HG02759 (cell line): ENCODE measurements around the gene CD93.

Source experiments
- ATAC-seq: cut with Tn5 transposase; IDR thresholded peaks from one replicate; pipeline ENCODE4 v1.9.1; 2021; ENCODE audit warnings: mild to moderate bottlenecking, moderate library complexity; ENCODE audit not compliant: unreplicated experiment

The CD93 gene

DNA sequence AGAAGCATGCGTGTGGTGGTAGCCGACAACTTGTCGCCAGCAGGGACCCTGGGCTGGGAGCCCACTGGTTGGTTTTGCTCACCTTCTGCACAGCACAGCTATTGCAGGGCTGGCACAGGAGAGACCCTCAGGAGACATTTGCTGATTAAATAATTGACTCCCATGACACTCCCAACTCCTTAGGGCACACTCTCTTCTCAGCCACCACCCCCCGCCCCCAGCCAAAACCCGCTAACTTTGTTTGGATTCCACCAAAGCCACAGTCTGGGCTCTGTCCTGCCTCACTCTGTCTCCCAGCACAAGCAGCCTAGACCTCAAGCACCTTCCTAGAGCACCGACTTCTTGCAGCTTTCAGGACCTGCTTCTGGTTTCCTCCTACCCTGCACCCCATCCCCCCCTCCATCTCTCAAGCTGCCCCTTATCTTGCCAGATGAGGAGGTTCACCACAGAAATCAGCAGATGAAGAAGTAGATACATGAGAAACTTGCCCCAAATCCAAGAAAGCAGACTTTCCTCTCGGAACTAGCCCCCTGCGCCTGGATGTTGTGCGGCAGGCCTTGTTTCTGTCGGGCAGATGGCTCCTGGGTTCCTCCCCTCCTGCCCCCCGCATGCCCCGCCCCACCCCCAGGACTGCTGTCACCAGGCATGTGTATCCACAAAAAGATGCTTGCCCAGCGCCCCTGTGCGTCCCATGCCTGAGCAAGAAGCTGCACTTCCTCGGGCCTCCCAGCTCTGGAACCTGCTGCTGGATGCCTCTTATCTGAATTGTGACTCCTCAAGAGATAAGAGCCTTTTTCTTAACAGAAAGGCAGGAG is 35.0 kb upstream of the CD93 start:
- ATAC-seq, result no peak

DNA sequence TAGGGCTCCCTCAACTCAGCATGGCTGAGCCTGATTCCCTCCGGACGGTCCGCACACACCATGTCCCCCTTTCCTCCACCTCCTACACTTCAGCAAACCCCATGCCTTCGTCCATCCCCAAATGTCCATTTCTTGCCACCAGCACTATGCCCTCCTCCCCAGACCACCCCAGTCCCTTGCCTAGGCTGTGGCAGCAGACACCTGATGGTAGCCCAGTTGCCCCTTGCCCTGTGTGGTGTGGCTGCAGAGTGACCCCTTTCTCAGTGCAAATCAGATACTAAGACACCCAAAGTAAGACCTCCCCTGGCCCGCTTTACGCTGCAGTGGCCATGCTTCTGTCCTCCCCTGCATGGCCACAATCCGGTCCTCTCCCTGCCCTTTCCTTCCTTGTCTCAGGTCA is 34.1 kb upstream of the CD93 start:
- no peak for ATAC-seq

DNA sequence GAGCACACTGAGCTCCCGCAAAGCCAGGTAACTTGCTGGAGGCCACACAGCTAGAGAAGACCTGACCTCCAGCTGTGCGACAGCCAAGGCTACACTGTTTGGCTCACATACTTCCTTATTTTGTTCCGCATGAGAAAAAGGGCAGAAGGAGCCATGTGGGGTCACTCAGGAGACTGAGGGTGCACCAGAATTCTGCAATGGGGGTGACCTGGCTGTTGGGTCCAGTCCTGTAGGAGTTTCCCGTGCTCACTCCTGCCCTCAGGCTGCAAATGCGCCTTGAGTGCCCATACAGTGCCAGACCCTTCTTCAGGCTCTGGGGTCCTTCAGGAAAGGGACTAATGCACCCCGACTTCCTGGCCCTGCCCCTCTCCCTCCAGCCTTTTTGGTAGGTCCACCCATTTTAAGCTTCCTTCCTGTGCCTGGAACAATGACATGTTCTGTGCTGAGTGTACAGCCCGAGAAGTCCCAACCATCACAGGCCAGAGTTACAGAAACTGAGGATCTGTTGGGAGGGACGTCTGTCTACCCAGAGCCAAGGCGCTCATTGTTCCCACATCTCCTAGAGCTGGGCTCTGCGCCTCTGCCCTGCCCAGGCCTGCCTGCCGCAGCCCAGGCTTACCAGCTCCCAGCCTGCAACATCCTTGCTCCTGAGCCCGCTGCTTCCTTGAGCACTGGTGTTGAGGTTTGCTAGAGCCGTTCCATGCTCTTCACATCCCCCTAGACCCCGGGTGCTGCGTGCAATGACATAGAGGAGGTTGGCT is 33.5 kb upstream of the CD93 start:
- no peak for ATAC-seq

DNA sequence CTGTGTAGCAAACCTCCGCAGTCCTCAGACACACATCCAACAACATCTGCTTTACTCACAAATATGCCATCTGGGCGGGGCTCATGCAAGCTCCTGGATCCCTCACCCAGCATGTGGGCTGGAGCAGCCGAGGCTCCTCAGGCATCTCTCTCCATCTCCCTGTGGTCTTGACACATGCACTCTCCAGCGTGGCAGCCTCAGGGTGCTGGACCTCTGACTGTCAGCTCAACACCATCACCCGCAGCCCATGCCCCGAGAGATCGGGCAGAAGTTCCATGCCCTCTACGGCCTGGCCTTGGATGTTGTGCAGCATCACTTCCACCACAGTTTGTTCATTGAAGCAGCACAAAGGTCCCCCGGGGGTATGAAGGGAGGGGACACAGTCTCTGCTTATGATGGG is 32.6 kb upstream of the CD93 start:
- ATAC-seq, result no peak

DNA sequence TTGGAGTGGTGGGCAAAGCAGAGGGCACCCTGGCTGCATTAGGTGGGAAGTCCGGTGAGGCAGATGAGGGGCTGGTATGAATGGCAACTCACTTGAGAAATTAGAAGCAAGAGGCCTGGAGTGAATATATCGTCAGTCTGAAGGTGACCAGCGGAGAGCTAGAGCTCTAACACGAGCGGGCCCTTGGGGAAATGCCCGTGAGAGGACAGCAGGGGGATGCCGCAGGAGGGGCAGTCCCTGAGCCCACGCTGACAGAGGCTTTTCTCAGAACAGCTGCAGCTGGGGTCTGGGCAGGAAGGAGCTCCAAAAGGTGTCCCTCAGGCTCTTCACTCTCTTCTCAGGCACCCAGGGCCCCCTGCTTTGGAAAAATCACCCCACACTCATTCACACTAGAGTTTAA is 32.0 kb upstream of the CD93 start:
- no peak for ATAC-seq

DNA sequence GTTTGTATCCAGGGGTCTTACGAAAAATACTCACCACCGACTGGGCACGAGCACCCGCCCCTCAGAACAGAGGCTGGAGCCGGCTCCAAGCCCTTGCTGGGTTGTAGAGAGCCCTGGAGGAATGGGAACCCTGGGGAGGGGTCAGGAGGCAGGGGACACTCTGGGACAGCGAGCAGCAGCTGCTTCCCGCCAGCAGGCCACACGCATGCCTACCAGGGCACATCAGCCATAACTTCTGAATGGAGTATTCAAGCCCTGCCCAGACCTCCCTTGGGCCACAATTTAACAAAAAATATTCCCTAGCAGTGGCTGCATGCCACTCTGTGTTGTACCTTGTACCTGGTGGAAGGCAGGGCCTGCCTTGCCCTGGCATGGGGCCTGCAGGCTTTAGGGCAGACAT is 31.6 kb upstream of the CD93 start:
- ATAC-seq, result no peak

DNA sequence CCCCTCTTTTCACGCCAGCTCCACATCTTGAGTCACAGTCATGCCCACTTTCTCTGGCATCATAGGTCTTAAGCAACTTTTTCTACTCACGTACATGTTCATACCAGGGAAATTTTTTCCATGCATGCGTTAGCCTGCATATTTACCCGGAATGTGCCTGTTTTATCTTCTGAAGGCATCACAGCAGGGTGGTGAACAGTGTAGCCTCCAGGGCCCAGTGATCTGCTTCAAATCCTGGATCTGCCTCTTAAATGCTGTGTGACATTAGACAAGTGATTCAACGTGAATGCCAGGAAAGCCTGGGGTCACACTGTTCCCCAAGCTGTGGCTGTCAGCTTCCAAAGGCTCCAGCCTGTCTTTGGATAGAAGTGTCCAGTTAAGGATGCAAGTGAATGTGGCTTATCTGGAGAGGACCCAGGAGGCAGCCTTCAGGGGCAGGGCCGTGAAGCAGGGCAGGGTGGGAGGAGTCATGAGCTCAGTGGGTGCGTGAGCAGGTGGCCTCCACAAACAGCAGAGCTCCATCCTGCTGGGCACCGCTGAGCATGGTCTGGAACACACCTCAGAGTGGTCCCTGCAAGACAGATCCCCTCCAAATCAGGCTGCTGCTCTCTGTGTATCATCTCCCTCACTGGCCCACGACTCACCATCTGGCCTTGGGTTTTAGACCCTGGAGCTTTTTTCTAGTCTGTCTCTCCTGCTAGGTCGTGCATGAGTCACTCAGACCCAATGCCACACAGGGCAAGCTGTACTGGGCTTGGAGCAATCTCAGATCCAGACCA is 30.4 kb upstream of the CD93 start:
- no peak for ATAC-seq

DNA sequence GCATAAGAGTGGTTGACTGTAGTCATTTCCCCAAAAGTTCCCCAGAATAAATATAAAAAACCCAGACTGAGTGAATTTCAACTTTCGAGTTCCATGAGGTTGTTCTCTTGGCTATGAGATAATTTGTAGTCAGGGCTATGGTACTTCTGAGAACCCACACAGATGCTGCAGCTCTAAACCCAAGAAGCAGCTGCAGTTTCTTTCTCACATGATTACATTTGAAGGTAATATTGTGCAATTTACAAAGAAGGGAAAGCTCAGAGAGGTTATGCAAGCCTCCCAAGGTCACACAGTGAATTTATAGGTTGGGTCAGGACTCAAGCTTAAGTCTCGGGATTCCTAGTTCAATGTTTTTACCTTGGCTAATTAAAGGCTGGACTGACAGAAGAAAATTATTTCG is 29.7 kb upstream of the CD93 start:
- no peak for ATAC-seq

DNA sequence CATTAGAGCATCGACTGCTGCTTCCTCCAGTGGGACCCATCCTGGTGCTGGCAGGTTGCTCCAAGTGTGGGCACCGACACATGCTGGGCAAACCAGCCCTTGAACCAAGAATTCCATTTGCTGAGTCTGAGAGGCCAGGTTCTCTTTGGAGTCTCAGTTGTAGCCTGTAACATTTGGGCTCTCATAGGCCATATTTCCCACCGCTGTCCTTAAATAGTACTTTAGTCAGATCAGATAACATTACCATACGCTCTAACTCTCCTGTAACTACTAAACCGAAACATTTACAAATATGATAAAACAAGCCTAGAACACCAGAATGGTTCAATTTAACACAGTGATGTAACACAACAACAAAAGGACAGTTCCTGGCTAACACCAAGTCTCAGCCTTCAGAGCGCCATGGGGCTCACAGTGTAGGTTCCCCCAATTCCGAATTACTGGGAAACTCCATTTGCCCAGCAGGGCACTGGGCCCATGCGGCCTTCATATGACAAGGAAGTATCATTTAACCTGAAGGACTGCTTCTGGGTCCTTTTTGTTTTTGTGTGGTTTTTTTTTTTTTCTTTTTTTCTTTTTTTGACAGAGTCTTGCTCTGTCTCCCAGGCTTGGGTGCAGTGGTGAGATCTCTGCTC is 28.4 kb upstream of the CD93 start:
- no peak for ATAC-seq

DNA sequence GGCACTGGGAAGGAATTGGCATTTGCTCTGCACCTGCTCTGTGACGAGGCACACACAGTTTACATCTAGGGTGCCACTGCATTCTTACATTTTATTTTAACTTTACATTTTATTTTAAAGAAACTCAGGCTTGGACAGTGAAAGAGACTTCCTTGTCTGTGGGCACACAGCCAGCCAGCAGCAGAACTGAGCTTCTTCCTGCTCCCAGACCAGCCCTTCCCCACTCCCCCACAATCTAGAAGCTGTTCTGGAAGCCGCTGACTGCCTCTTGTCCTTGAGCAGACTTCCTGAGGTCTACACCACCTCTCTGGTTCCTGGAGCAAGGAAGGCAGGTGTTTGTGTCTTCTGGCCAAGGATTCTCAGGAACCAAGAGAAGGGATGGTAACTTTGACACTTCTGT is 27.9 kb upstream of the CD93 start:
- ATAC-seq, result no peak

DNA sequence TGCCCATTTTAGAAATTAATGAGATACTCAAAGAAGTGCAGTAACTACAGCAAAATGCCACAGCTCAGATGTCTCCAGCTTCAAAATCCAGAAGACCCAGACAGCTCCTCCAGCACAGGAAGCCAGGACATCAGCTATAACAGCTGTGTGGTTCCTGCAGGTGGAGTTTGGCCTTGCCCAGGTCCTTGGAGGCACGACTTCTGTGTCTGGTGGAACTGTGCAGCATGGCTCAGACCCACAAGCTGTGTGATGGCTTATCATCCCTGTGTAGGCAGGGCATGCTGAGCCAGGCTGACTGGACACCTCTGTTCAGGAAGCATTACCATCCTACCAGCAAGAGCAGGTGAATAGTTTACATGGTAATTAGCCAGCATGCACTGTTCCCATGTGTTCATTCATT is 26.5 kb upstream of the CD93 start:
- no peak for ATAC-seq

DNA sequence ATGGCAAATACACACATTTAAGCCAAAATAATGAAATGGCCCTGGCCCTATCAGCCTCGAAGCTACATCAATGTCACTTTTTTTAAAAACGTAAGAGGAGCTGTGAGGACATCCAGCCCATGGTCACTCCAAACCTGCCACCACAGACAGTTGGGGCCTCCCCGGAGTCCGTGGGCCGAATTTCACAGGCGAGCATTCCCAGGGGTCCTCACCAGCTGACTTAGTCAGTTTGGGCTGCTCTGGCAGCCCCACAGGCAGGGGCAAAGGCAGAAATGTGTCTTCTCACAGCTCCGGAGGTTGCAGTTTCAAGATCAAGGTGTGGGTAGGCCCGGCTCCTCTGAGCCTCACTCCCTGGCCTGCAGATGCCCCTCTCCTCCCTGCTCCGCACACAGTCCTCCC is 25.8 kb upstream of the CD93 start:
- ATAC-seq, result no peak

DNA sequence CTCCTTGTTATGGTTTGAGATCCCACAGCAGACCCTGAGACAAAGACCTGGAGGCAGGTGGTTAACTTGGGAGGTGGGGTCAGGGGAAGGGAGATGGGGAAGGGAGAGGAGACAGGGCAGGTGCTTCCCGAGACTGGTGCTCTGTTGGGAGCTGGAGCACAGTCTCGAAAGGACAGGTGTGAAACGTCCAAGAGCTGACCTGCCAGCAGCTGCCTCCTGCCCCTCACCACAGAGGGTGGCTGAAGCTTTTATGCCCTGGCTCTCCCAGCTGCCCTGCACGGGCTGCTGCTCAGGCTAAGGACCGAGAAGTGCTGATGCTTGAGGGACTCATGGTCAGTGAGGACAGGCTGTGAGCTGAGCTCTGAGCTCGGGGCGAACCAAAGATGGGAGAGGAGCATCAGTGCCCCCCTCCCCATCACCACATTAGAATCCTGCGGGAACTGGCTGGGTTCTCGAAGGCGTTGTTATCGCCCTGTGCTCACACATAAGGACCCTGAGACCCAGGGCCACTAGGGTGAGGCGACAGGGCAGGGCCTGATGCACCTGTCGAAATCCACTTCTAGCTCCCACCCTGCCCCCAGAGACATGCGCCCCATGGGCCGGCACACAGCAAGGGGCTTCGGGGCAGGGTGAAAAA is 25.3 kb upstream of the CD93 start:
- ATAC-seq, result no peak

DNA sequence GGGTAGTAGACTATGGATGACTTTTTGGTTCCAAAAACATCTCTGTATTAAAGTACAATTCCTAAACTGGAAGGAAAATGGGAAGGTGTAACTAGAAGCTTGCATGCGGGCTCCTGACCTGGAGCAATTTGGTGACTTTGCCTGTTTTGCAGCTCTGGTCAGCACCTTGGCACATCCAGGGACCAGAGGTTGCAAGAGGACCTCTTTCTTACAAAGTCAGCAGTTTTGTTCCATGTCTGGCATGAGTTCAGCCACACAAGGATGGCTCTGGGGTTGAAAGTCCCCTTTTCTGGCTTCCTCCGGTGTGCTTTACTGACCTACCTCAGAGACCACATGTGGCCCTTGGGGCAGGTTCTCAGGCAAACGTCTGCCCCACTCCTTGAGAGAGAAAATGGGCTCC is 22.7 kb upstream of the CD93 start:
- ATAC-seq, result no peak

DNA sequence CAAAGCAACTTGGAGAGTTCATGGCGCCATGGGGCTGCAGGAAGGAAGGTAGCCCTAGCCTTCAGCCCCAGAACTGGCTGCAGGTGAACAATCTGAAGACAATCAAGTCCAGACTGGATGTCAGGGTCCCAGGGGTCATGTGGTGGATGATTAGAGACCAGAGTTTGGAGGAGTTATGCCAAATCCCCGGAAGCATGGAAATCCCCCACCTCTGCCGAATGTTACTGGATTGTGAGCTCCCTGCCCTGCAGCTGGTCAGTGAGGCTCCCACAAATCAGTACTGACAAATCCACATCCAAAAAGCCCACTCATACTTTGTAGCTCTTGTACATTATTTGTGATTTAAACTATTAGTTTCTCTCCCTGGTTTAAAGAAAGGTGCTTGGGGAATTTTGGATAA is 21.3 kb upstream of the CD93 start:
- no peak for ATAC-seq

DNA sequence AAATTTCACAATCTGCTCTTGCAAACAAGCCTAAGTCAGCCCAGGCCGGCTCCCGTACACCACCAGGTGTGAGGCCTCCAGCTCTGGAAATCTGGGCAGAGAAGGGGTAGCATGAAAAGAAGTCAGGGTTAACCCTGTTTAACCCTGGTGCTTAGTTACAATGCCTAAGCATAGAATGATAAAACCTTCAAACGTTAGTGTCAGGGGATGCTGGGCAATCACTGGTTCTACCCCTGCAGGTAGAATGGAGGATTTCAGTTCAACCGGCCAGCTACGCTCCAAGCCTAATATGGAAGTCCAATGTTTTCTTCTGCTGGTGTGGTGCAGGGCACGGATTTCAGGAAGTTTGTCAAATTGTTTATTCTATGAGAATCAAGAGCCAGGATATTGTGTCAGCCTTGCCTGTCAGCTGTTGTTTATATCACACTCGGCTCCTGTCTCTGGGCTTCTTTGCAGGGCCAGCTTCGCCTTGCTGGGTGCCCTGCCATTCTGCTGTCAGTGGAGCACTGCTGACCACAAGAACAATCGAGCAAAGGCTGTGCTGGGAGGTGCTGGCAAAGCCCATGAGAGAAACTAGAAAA is 20.2 kb upstream of the CD93 start:
- ATAC-seq, result no peak

DNA sequence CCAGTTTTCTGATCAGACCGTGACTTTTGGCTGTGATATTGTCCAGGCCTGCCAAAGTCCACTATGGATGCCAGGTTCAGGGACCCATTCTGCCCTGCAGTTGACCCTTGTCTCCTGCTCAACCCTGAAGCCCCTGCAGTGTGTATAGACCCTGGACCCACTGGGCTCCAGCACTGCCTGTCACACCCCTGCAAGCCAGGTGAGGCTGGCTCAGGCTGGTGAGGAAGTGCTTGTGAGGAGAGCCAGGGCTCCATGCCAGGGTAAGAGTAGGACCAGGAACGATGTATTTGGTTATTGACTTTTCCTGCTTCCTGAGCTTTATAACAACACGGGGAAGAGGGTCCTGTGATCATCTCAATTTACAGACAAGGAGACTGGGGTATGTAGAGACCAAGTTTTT is 19.1 kb upstream of the CD93 start:
- ATAC-seq, result no peak

DNA sequence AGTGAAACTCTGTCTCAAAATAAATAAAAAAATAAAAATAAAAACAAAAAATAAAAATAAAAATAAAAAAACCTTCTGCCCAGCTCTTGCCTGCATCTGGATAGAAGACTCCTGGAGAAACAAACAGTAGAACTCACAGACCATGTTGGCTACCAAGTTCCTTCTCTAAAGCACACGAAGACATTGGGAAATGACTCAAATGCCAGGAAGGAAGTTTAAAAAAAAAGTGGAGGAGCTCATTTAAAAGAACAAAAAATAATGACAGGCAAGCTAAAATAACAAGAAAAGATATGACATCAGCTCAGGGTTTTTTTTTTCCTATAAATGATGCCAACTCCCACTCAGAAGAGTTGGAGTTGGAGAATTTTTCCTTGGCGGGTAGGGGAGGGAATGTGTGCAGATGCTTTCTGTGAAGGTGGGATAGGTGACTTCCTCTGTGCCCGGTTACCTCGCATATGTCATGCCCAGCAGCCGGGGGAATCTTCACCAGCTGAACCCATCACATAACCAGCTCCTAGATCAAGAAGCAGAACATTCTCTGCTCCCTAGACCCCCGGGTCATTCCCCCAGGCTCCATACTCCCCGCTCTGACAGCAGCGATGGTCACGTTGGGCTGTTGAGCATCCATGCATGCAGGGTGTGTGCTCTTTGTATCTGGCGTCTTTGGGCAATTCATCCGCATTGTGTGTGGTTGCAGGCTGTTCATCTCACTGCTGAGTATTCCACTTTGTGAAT is 17.3 kb upstream of the CD93 start:
- no peak for ATAC-seq

DNA sequence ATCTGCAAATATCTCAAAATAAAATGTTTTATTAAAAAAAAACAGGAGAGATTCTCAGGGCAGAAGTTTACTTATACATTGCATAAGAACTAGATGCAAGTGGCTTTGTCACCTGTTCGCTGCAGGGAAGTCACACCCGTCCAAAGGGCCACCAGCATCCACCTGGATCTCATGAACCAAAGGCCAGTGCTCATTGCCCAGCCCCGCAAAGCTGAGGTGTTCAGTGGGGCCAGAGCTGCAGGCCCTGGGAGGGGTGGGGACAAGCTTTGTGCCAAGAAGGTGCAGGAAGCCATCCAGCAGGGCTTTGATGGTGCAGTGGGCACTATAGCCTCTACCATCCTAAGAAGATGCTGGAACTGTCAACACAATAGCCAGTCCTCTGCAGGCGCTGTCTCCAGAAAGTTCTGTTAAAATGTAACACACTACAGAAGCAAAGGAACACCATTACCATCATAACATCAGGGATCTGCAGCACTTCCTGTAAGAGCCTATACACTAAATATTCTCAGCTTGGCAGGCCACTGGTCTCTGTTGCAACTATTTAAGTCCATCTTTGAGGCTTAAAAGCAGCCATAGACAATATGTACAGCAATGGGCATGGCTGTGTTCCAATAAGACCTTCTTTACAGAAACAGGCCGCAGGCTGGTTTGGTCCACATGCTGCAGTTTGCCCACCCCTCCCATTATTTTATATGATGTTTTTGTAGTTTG is 15.7 kb upstream of the CD93 start:
- ATAC-seq, result no peak
